Smooth muscle cell (in vitro differentiated cells): ENCODE results near the gene PCDHA4. TPM values are rescaled to one million over a fixed set of nuclear protein-coding genes. Genes with fewer than 3 reads are reported as not detected.
"Not testable (repeated sequence)": the region's sequence is repeated elsewhere in the genome, so short reads cannot be mapped to it uniquely, and the experiment has no call there.

Source experiments
- DNase-seq: peaks from one replicate; lab custom pipeline; 2025; ENCODE audit not compliant: unreplicated experiment; lab: John Stamatoyannopoulos, UW
- H2AFZ ChIP-seq: fragments of 200-600 bp; sonication (generic); 2 replicates; pipeline ENCODE4 v1.6.0; 2016; ENCODE audit warnings: antibody characterized with exemption, low read depth, mild to moderate bottlenecking
- H3F3A ChIP-seq: fragments of 200-600 bp; sonication (generic); 2 replicates; pipeline ENCODE4 v1.6.0; 2017; ENCODE audit warnings: antibody characterized with exemption, low read depth
- H3K27ac ChIP-seq: fragments of 200-600 bp; sonication (generic); 2 replicates; pipeline ENCODE4 v1.5.1; 2016; ENCODE audit warnings: low read depth, mild to moderate bottlenecking
- H3K27me3 ChIP-seq: fragments of 200-600 bp; sonication (generic); 2 replicates; pipeline ENCODE4 v1.6.1; 2016; ENCODE audit warnings: low read depth, mild to moderate bottlenecking
- H3K36me3 ChIP-seq: fragments of 200-600 bp; sonication (generic); 2 replicates; pipeline ENCODE4 v1.5.1; 2016; ENCODE audit warnings: low read depth
- H3K4me1 ChIP-seq: fragments of 200-600 bp; sonication (generic); 2 replicates; pipeline ENCODE4 v1.5.1; 2016; ENCODE audit warnings: low read depth
- H3K4me2 ChIP-seq: fragments of 200-600 bp; sonication (generic); 2 replicates; pipeline ENCODE4 v1.6.0; 2016; ENCODE audit warnings: mild to moderate bottlenecking
- H3K4me3 ChIP-seq: fragments of 200-600 bp; sonication (generic); 2 replicates; pipeline ENCODE4 v1.5.1; 2016; ENCODE audit warnings: mild to moderate bottlenecking
- H3K79me2 ChIP-seq: fragments of 200-600 bp; sonication (generic); 2 replicates; pipeline ENCODE4 v1.6.0; 2016; ENCODE audit warnings: low read depth, mild to moderate bottlenecking
- H3K9ac ChIP-seq: fragments of 200-600 bp; sonication (generic); 2 replicates; pipeline ENCODE4 v1.6.0; 2016; ENCODE audit warnings: low read depth
- H3K9me3 ChIP-seq: fragments of 200-600 bp; sonication (generic); replicated peaks from 2 replicates; pipeline ENCODE4 v1.5.1; 2016; ENCODE audit warnings: low read depth
- H4K20me1 ChIP-seq: fragments of 200-600 bp; sonication (generic); 2 replicates; pipeline ENCODE4 v1.6.0; 2016; ENCODE audit warnings: low read depth
- CTCF ChIP-seq: fragments of 200-600 bp; sonication (generic); IDR thresholded peaks from 2 replicates; pipeline ENCODE4 v1.5.1; 2017; ENCODE audit warnings: borderline replicate concordance, mild to moderate bottlenecking, antibody characterized with exemption; ENCODE audit not compliant: insufficient read depth, poor library complexity, severe bottlenecking
- WGBS: methylation state at CpG from one replicate; pipeline ENCODE4 v1.1.7; 2016; ENCODE audit warnings: low lambda C conversion rate; 5-methylcytosine and 5-hydroxymethylcytosine counted together
- polyA plus RNA-seq: library from polyadenylated mRNA; unstranded; fragments of >200 nt; fragmentation: Nextera tagmentation; extraction: Ambion mirVana; gene quantifications from 2 replicates; pipeline ENCODE4 v1.2.1, GENCODE V29; 2016
- total RNA-seq: library from RNA; depleted of rRNA; stranded (reverse); fragments of >200 nt; gene quantifications from 2 replicates; pipeline ENCODE4 v1.2.3, GENCODE V29; 2014

PCDHA4 gene
- total and polyA plus RNA-seq, 2 experiments from 2014 or later, result 4.1 to 7.1 TPM

- H3K27me3 ChIP-seq, result no peaks in the 10 kb centered on the region
- H3K36me3 ChIP-seq, result peaks cover 8% of the 10 kb centered on the region
- H4K20me1 ChIP-seq, result no peaks in the 10 kb centered on the region
- H3K4me2 ChIP-seq, result no peak overlapping the region
- TF ChIP-seq CTCF, result no peak
- H2AFZ ChIP-seq, result no peak overlapping the region
- peaks cover 7% of the 10 kb centered on the region for H3K9me3 ChIP-seq
- DNase-seq, result no peak
- no peak overlapping the region for H3K27ac ChIP-seq
- H3K9ac ChIP-seq, result no peak overlapping the region
- WGBS, result 98% methylated on average over 39 of the region's 39 CpGs
- no peaks in the 10 kb centered on the region for H3K4me1 ChIP-seq
- H3K79me2 ChIP-seq, result no peaks in the 10 kb centered on the region
- H3F3A ChIP-seq, result no peaks in the 10 kb centered on the region
- no peak overlapping the region for H3K4me3 ChIP-seq
Observed at GRCh38 chr5:140796718-140797095, 10.2 kb upstream of the PCDHA4 start.

DNA sequence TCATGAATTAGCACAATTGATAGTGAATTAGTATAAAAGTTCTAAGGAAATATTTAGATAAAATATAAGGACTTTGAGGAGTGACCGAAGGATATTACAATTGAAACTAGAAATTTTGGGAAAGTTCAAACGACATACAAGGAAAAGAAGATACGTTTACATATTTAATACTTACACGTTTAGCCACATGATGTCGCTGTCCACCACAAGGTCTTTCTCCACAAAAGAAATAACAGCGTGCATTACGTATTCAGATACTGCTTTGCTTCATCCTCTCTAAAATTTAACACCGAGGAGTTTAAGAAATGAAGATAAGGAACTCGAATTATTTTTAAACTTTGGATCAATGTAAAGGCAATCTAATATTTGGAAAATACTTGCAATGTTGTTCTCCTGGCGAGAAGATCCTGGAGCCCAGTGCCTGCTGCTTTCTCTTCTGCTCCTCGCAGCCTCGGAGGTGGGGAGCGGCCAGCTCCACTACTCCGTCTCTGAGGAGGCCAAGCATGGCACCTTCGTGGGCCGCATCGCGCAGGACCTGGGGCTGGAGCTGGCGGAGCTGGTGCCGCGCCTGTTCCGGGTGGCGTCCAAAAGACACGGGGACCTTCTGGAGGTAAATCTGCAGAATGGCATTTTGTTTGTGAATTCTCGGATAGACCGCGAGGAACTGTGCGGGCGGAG lies 5.9 kb upstream of the PCDHA4 start, which contains the start of gene PCDHA3:
Gene PCDHA3, plus strand, starts transcription at position 242 of the 678 bp plus-strand sequence.
- Histone ChIP-seq H3K9ac (no peak within 1 kb of the TSS), H3K4me2 (no peak within 1 kb of the TSS), H3K4me1 (no peaks in the 10 kb centered on the region), H3F3A (no peaks in the 10 kb centered on the region), H3K4me3 (no peak within 1 kb of the TSS), H3K27ac (no peak within 1 kb of the TSS), H4K20me1 (no peaks in the 10 kb centered on the region), H3K9me3 (peaks cover 7% of the 10 kb centered on the region), H2AFZ (no peak within 1 kb of the TSS), H3K27me3 (no peaks in the 10 kb centered on the region), H3K79me2 (no peaks in the 10 kb centered on the region), H3K36me3 (peaks cover 8% of the 10 kb centered on the region)
- no peak for DNase-seq
- TF ChIP-seq CTCF, result no peak
- 94% methylated on average over 29 of the region's 29 CpGs for WGBS

GRCh38 chr5:140801494-140801841 lies 5.4 kb upstream of the PCDHA4 start:
- no peak overlapping the region for H2AFZ ChIP-seq
- no peak for DNase-seq
- WGBS, result 95% methylated on average over 16 of the region's 16 CpGs

DNA sequence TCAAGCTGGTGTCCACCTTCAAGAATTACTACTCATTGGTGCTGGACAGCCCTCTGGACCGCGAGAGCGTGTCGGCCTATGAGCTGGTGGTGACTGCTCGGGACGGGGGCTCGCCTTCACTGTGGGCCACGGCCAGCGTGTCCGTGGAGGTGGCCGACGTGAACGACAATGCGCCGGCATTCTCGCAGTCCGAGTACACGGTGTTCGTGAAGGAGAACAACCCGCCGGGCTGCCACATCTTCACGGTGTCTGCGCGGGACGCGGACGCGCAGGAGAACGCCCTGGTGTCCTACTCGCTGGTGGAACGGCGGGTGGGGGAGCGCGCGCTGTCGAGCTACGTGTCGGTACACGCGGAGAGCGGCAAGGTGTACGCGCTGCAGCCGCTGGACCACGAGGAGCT lies 4.5 kb upstream of the PCDHA4 start:
- not testable (repeated sequence) for H3K4me2 ChIP-seq, H3K9ac ChIP-seq, H3K27ac ChIP-seq, H4K20me1 ChIP-seq, H3K36me3 ChIP-seq, H3K79me2 ChIP-seq, H3K4me1 ChIP-seq, H3K4me3 ChIP-seq, DNase-seq, H3K9me3 ChIP-seq, H3K27me3 ChIP-seq, H3F3A ChIP-seq, H2AFZ ChIP-seq
- 97% methylated on average over 45 of the region's 45 CpGs for WGBS

More at GRCh38 chr5:140801494-140801841, 5.4 kb upstream of the PCDHA4 start:
- Histone ChIP-seq H3K79me2 (no peaks in the 10 kb centered on the region), H3F3A (no peaks in the 10 kb centered on the region), H3K27me3 (no peaks in the 10 kb centered on the region), H3K4me3 (no peak overlapping the region), H3K9me3 (peaks cover 7% of the 10 kb centered on the region), H4K20me1 (no peaks in the 10 kb centered on the region), H3K4me1 (no peaks in the 10 kb centered on the region), H3K4me2 (no peak overlapping the region), H3K36me3 (peaks cover 8% of the 10 kb centered on the region), H3K9ac (no peak overlapping the region), H3K27ac (no peak overlapping the region)
- TF ChIP-seq CTCF, result no peak
